Trophoblast cell (in vitro differentiated cells and primary cell): ENCODE measurements around the gene REXO5.

Experiments
- DNase-seq, 2 donors: peaks; one replicate each; pipeline ENCODE4 v3.0.0-alpha.2; 2016
- H2AFZ ChIP-seq: 2 replicates; pipeline ENCODE4 v1.6.1; 2013; ENCODE audit warnings: low read length, moderate library complexity, mild to moderate bottlenecking; ENCODE audit not compliant: insufficient read depth, poor library complexity
- H2AK5ac ChIP-seq: 2 replicates; pipeline ENCODE4 v1.6.1; 2013; ENCODE audit warnings: mild to moderate bottlenecking, low read length
- H2BK120ac ChIP-seq: 2 replicates; pipeline ENCODE4 v1.6.1; 2013; ENCODE audit warnings: low read length, mild to moderate bottlenecking, moderate library complexity; ENCODE audit not compliant: insufficient read depth, poor library complexity
- H2BK12ac ChIP-seq: 2 replicates; pipeline ENCODE4 v1.6.1; 2013; ENCODE audit warnings: mild to moderate bottlenecking, low read length, moderate library complexity
- H2BK5ac ChIP-seq: 2 replicates; pipeline ENCODE4 v1.6.1; 2013; ENCODE audit warnings: low read length, low read depth, moderate library complexity, mild to moderate bottlenecking; ENCODE audit not compliant: poor library complexity
- H3K14ac ChIP-seq: 2 replicates; pipeline ENCODE4 v1.6.1; 2013; ENCODE audit warnings: mild to moderate bottlenecking, low read length
- H3K18ac ChIP-seq: 2 replicates; pipeline ENCODE4 v1.6.1; 2013; ENCODE audit warnings: mild to moderate bottlenecking, low read length
- H3K23ac ChIP-seq: 2 replicates; pipeline ENCODE4 v1.6.1; 2013; ENCODE audit warnings: low read length
- H3K27ac ChIP-seq: 2 replicates; pipeline ENCODE4 v1.5.1; 2013; ENCODE audit warnings: low read depth, mild to moderate bottlenecking, inconsistent platforms, low read length, moderate library complexity
- H3K27me3 ChIP-seq: 2 replicates; pipeline ENCODE4 v1.6.1; 2013; ENCODE audit warnings: inconsistent platforms, mild to moderate bottlenecking, low read length, moderate library complexity; ENCODE audit not compliant: insufficient read depth
- H3K36me3 ChIP-seq, 2 experiments: 1 replicate in 1 of 2; 2 replicates in 1 of 2; pipeline ENCODE4 v1.6.1; 2013; ENCODE audit warnings: low read length in 2 of 2, mild to moderate bottlenecking in 2 of 2, moderate library complexity in 1 of 2; ENCODE audit not compliant: insufficient read depth in 2 of 2, control insufficient read depth in 1 of 2
- H3K4ac ChIP-seq: 2 replicates; pipeline ENCODE4 v1.6.1; 2013; ENCODE audit warnings: low read depth, mild to moderate bottlenecking, low read length, moderate library complexity
- H3K4me1 ChIP-seq, 2 experiments: 1 replicate in 1 of 2; 2 replicates in 1 of 2; pipeline ENCODE4 v1.6.1; 2013; ENCODE audit warnings: low read length in 2 of 2, mild to moderate bottlenecking in 2 of 2, moderate library complexity in 1 of 2; ENCODE audit not compliant: insufficient read depth in 2 of 2, control insufficient read depth in 1 of 2
- H3K4me2 ChIP-seq: 2 replicates; pipeline ENCODE4 v1.6.1; 2013; ENCODE audit warnings: inconsistent platforms, mild to moderate bottlenecking, low read length, moderate library complexity
- H3K4me3 ChIP-seq: 2 replicates; pipeline ENCODE4 v1.5.1; 2013; ENCODE audit warnings: mild to moderate bottlenecking, low read depth, low read length, inconsistent platforms
- H3K79me1 ChIP-seq: one replicate; pipeline ENCODE4 v1.6.1; 2013; ENCODE audit warnings: low read length
- H3K79me2 ChIP-seq: 2 replicates; pipeline ENCODE4 v1.6.1; 2013; ENCODE audit warnings: low read length, mild to moderate bottlenecking; ENCODE audit not compliant: control insufficient read depth, insufficient read depth, poor library complexity
- H3K9ac ChIP-seq: 2 replicates; pipeline ENCODE4 v1.6.1; 2013; ENCODE audit warnings: mild to moderate bottlenecking, low read length
- H3K9me3 ChIP-seq: 2 replicates; pipeline ENCODE4 v1.6.1; 2013; ENCODE audit warnings: low read depth, mild to moderate bottlenecking, control low read depth, inconsistent platforms, low read length; ENCODE audit not compliant: insufficient read depth
- H4K12ac ChIP-seq: 2 replicates; pipeline ENCODE4 v1.6.1; 2013; ENCODE audit warnings: low read depth, mild to moderate bottlenecking, low read length, moderate library complexity
- H4K8ac ChIP-seq: 2 replicates; pipeline ENCODE4 v1.6.1; 2013; ENCODE audit warnings: low read depth, mild to moderate bottlenecking, low read length, moderate library complexity
- H4K91ac ChIP-seq: one replicate; pipeline ENCODE4 v1.6.1; 2013; ENCODE audit warnings: low read depth, mild to moderate bottlenecking, low read length, moderate library complexity
- WGBS: extraction: QIAGEN DNeasy Blood & Tissue Kit; methylation state at CpG from one replicate; pipeline ENCODE4 v1.1.7; 2013; ENCODE audit warnings: missing lambda C conversion rate; ENCODE audit not compliant: insufficient read length, insufficient coverage; ENCODE audit errors: extremely low coverage; 5-methylcytosine and 5-hydroxymethylcytosine counted together

REXO5 gene

GRCh38 chr16:20873331-20873730 is 67.0 kb downstream of the REXO5 start:
- no peak overlapping the region for H3K14ac ChIP-seq
- H2BK12ac ChIP-seq, result no peak overlapping the region
- no peak overlapping the region for H4K91ac ChIP-seq
- no peak overlapping the region for H2BK120ac ChIP-seq
- H3K27ac ChIP-seq, result peak overlapping the region; percentile 59
- no peak overlapping the region for H3K4me2 ChIP-seq
- H3K9me3 ChIP-seq, result no peaks in the 10 kb centered on the region
- H3K4me1 ChIP-seq, result peaks cover 21 to 29% of the 10 kb centered on the region in 2 experiments
- no peak overlapping the region for H3K4ac ChIP-seq
- no peaks in the 10 kb centered on the region for H3K27me3 ChIP-seq
- no peak overlapping the region for H2AFZ ChIP-seq
- no peak overlapping the region for H2BK5ac ChIP-seq
- DNase-seq, result no peak
- no peak overlapping the region for H4K12ac ChIP-seq
- no peak overlapping the region for H2AK5ac ChIP-seq
- no peak overlapping the region for H3K23ac ChIP-seq
- H3K9ac ChIP-seq, result no peak overlapping the region
- H3K36me3 ChIP-seq, result no peaks in the 10 kb centered on the region
- no CpG with 5 or more reads among the region's 3 CpGs for WGBS
- H3K18ac ChIP-seq, result no peak overlapping the region
- H3K79me2 ChIP-seq, result peaks cover 9% of the 10 kb centered on the region
- H4K8ac ChIP-seq, result no peak overlapping the region
- peaks cover 6% of the 10 kb centered on the region for H3K79me1 ChIP-seq
- H3K4me3 ChIP-seq, result no peak overlapping the region

GRCh38 chr16:20874088-20874581 is 67.8 kb downstream of the REXO5 start:
- no peak overlapping the region for H4K91ac ChIP-seq
- H3K4me2 ChIP-seq, result no peak overlapping the region
- H3K4me3 ChIP-seq, result no peak overlapping the region
- no peak overlapping the region for H3K4ac ChIP-seq
- H2BK5ac ChIP-seq, result no peak overlapping the region
- DNase-seq, result no peak
- H3K79me1 ChIP-seq, result peaks cover 6% of the 10 kb centered on the region
- no peak overlapping the region for H3K14ac ChIP-seq
- H3K4me1 ChIP-seq, result peaks cover 17 to 28% of the 10 kb centered on the region in 2 experiments
- no peak overlapping the region for H2AFZ ChIP-seq
- no peak overlapping the region for H3K18ac ChIP-seq
- no peak overlapping the region for H2BK120ac ChIP-seq
- no CpG with 5 or more reads among the region's 4 CpGs for WGBS
- no peaks in the 10 kb centered on the region for H3K9me3 ChIP-seq
- H2BK12ac ChIP-seq, result no peak overlapping the region
- no peak overlapping the region for H3K9ac ChIP-seq
- peaks cover 7% of the 10 kb centered on the region for H3K79me2 ChIP-seq
- H3K27ac ChIP-seq, result no peak overlapping the region
- H4K8ac ChIP-seq, result no peak overlapping the region
- no peak overlapping the region for H4K12ac ChIP-seq
- H2AK5ac ChIP-seq, result no peak overlapping the region
- no peak overlapping the region for H3K23ac ChIP-seq
- no peaks in the 10 kb centered on the region for H3K36me3 ChIP-seq
- H3K27me3 ChIP-seq, result no peaks in the 10 kb centered on the region

- Histone ChIP-seq H3K36me3 (no peaks in the 10 kb centered on the region), H3K14ac (no peak overlapping the region), H2BK5ac (no peak overlapping the region), H3K18ac (no peak overlapping the region), H2AFZ (no peak overlapping the region), H3K4ac (no peak overlapping the region), H3K27ac (no peak overlapping the region), H4K12ac (no peak overlapping the region), H4K8ac (no peak overlapping the region), H3K4me3 (no peak overlapping the region), H3K27me3 (no peaks in the 10 kb centered on the region), H2BK12ac (no peak overlapping the region), H3K79me1 (peaks cover 2% of the 10 kb centered on the region), H2BK120ac (no peak overlapping the region), H3K9me3 (no peaks in the 10 kb centered on the region), H3K4me1 (peaks cover 10 to 21% of the 10 kb centered on the region in 2 experiments), H3K23ac (no peak overlapping the region), H2AK5ac (no peak overlapping the region), H3K4me2 (no peak overlapping the region), H3K9ac (no peak overlapping the region), H4K91ac (no peak overlapping the region), H3K79me2 (peaks cover 5% of the 10 kb centered on the region)
- DNase-seq, result no peak
- WGBS, result no CpG with 5 or more reads among the region's 1 CpG
These were observed 69.0 kb downstream of the REXO5 start for GRCh38 chr16:20875355-20875650.

- Histone ChIP-seq H3K9me3 (no peaks in the 10 kb centered on the region), H3K14ac (no peak overlapping the region), H3K4ac (no peak overlapping the region), H3K4me3 (no peak overlapping the region), H3K36me3 (peaks cover 0 to 2% of the 10 kb centered on the region in 2 experiments), H4K91ac (no peak overlapping the region), H3K79me2 (peaks cover 5% of the 10 kb centered on the region), H3K9ac (no peak overlapping the region), H3K23ac (no peak overlapping the region), H2AK5ac (no peak overlapping the region), H3K4me2 (no peak overlapping the region), H2AFZ (no peak overlapping the region), H3K27ac (no peak overlapping the region), H2BK12ac (no peak overlapping the region), H3K18ac (no peak overlapping the region), H4K8ac (no peak overlapping the region), H3K4me1 (peaks cover 0 to 5% of the 10 kb centered on the region in 2 experiments), H2BK120ac (no peak overlapping the region), H2BK5ac (no peak overlapping the region), H4K12ac (no peak overlapping the region), H3K79me1 (no peaks in the 10 kb centered on the region), H3K27me3 (no peaks in the 10 kb centered on the region)
- WGBS, result no CpG with 5 or more reads among the region's 5 CpGs
- DNase-seq, result no peak
These were observed 72.4 kb downstream of the REXO5 start for GRCh38 chr16:20878682-20879147.
